Measurements from ENCODE around the gene DCAF6.
"Not testable (repeated sequence)": the region's sequence is repeated elsewhere in the genome, so short reads cannot be mapped to it uniquely, and the experiment has no call there.

DCAF6 gene

GRCh38 chr1:167936068-167936929 is at the start of gene DCAF6:
Gene DCAF6 (plus strand): TSS chr1:167936683. CDS start chr1:167936912, 229 bp downstream.
- DNase-seq = peak; percentile 93

GRCh38 chr1:167887187-167887586 is 49.3 kb upstream of the DCAF6 start:
- not testable (repeated sequence) for DNase-seq

GRCh38 chr1:167890400-167890799 is 46.1 kb upstream of the DCAF6 start:
- no peak for DNase-seq

GRCh38 chr1:167893798-167894197 is 42.7 kb upstream of the DCAF6 start:
- DNase-seq = no peak

- DNase-seq = no peak
These were observed 37.8 kb upstream of the DCAF6 start for GRCh38 chr1:167898578-167899222.

GRCh38 chr1:167899253-167899681 is 37.2 kb upstream of the DCAF6 start:
- DNase-seq = no peak

GRCh38 chr1:167900907-167901306 is 35.6 kb upstream of the DCAF6 start:
- no peak for DNase-seq

- peak; percentile 83 for DNase-seq
These were observed 31.8 kb upstream of the DCAF6 start for GRCh38 chr1:167904652-167905130.

- no peak for DNase-seq
These were observed 31.3 kb upstream of the DCAF6 start for GRCh38 chr1:167905182-167905581.

- DNase-seq = no peak
These were observed 30.8 kb upstream of the DCAF6 start for GRCh38 chr1:167905671-167906070.

- no peak for DNase-seq
These were observed 26.7 kb upstream of the DCAF6 start for GRCh38 chr1:167909691-167910180.

- DNase-seq = no peak
These were observed 26.0 kb upstream of the DCAF6 start for GRCh38 chr1:167910530-167910929.

- no peak for DNase-seq
These were observed 25.1 kb upstream of the DCAF6 start for GRCh38 chr1:167911413-167911812.

GRCh38 chr1:167912294-167912693 is 24.2 kb upstream of the DCAF6 start:
- no peak for DNase-seq

- no peak for DNase-seq
These were observed 22.5 kb upstream of the DCAF6 start, which contains the start of gene ADCY10 for GRCh38 chr1:167913895-167914496. Gene ADCY10 (minus strand): TSS chr1:167914134. CDS start chr1:167905140, 8,994 bp downstream.

GRCh38 chr1:167915569-167915968 is 20.9 kb upstream of the DCAF6 start:
- no peak for DNase-seq

- DNase-seq = no peak
These were observed 19.5 kb upstream of the DCAF6 start for GRCh38 chr1:167916766-167917511.

GRCh38 chr1:167922023-167922422 is 14.5 kb upstream of the DCAF6 start:
- no peak for DNase-seq

- no peak for DNase-seq
These were observed 13.8 kb upstream of the DCAF6 start for GRCh38 chr1:167922611-167923074.

- DNase-seq = no peak
These were observed 13.0 kb upstream of the DCAF6 start for GRCh38 chr1:167923324-167924056.

GRCh38 chr1:167924102-167924501 is 12.4 kb upstream of the DCAF6 start:
- DNase-seq = no peak

All from NCI-H226 (cell line).